NCI-H2171 treated with DMSO at 0.1 percent for 48 hours (cell line): ENCODE measurements around the gene ARMC12.
A peak's percentile ranks its signal among the peaks of the same experiment; 100 is the strongest.

Experiments used
- DNase-seq: peaks from one replicate; lab custom pipeline; 2025; lab: John Stamatoyannopoulos, UW

The ARMC12 gene

GRCh38 chr6:35776364-35777215, 39.8 kb downstream of the ARMC12 start, which contains the start of gene CLPSL2:
Gene CLPSL2 (plus strand): TSS chr6:35776598. CDS start chr6:35776619, 21 bp downstream.
- DNase-seq, result peak; percentile 44

- no peak for DNase-seq
Measured at GRCh38 chr6:35777356-35778102, 40.7 kb downstream of the ARMC12 start.

GRCh38 chr6:35778437-35778836, 41.6 kb downstream of the ARMC12 start:
- no peak for DNase-seq

- no peak for DNase-seq
Measured at GRCh38 chr6:35780719-35781118, 43.9 kb downstream of the ARMC12 start, which contains the start of gene CLPSL1. Gene CLPSL1 (plus strand): TSS chr6:35781019. CDS start chr6:35781111, 92 bp downstream.

- DNase-seq, result no peak
Measured at GRCh38 chr6:35781290-35781689, 44.5 kb downstream of the ARMC12 start.

- DNase-seq, result no peak
Measured at GRCh38 chr6:35782424-35782823, 45.6 kb downstream of the ARMC12 start.

- no peak for DNase-seq
Measured at GRCh38 chr6:35784200-35784599, 47.4 kb downstream of the ARMC12 start.

GRCh38 chr6:35786272-35786671, 49.4 kb downstream of the ARMC12 start:
- DNase-seq, result no peak

GRCh38 chr6:35786810-35787209, 50.0 kb downstream of the ARMC12 start:
- no peak for DNase-seq

GRCh38 chr6:35787266-35788218, 50.7 kb downstream of the ARMC12 start:
- no peak for DNase-seq

GRCh38 chr6:35788423-35788982, 51.7 kb downstream of the ARMC12 start:
- DNase-seq, result no peak

GRCh38 chr6:35790683-35791082, 53.9 kb downstream of the ARMC12 start:
- DNase-seq, result no peak

GRCh38 chr6:35794536-35795452, 58.0 kb downstream of the ARMC12 start:
- DNase-seq, result no peak

GRCh38 chr6:35795453-35796071, 58.7 kb downstream of the ARMC12 start:
- no peak for DNase-seq

- DNase-seq, result no peak
Measured at GRCh38 chr6:35796236-35796635, 59.4 kb downstream of the ARMC12 start.

- no peak for DNase-seq
Measured at GRCh38 chr6:35797837-35798526, 61.1 kb downstream of the ARMC12 start.
